Astrocyte of the hippocampus (primary cell): ENCODE measurements around the gene TANGO2.

Experiments used
- DNase-seq: peaks from one replicate; pipeline ENCODE4 v3.0.0; 2011; ENCODE audit warnings: low read depth, low spot score

Gene TANGO2, protein sequence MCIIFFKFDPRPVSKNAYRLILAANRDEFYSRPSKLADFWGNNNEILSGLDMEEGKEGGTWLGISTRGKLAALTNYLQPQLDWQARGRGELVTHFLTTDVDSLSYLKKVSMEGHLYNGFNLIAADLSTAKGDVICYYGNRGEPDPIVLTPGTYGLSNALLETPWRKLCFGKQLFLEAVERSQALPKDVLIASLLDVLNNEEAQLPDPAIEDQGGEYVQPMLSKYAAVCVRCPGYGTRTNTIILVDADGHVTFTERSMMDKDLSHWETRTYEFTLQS

DNA sequence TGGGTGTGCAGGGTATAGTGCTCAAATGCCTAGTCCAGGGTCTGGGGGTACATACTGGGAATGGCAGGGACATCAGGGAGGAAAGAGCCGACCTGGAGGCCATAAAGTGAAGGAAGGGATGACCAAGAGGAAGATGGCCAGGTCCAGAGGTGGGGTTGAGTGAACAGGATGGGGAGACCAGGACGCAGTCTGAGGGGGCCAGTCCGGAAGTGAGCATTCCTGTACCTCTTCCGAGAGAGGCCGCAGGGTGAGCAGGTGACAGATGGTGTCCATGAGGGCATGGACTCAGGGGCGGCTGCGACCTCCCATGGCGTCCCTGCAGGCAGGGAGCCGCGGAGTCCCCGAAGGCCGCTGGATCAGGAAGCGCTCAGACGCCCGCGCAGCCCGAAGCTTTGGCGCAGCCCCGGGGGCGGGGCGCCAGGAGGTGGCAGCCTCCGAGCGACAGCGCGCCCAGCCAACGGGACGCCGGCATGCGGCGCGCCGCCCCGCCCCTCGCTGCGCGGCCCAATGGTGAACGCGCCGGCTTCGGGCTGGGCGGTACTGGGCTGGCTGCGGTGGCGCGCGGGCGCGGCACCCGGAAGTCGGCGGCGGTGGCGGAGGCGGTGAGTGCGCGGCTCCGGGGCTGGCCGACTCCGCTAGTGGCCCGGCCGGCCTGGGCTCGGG is at the start of gene TANGO2:
Gene TANGO2 (plus strand): TSS at position 578 of the 663 bp plus-strand sequence. CDS start 15,689 bp downstream, outside the sequence.
- DNase-seq: peak; percentile 98

DNA sequence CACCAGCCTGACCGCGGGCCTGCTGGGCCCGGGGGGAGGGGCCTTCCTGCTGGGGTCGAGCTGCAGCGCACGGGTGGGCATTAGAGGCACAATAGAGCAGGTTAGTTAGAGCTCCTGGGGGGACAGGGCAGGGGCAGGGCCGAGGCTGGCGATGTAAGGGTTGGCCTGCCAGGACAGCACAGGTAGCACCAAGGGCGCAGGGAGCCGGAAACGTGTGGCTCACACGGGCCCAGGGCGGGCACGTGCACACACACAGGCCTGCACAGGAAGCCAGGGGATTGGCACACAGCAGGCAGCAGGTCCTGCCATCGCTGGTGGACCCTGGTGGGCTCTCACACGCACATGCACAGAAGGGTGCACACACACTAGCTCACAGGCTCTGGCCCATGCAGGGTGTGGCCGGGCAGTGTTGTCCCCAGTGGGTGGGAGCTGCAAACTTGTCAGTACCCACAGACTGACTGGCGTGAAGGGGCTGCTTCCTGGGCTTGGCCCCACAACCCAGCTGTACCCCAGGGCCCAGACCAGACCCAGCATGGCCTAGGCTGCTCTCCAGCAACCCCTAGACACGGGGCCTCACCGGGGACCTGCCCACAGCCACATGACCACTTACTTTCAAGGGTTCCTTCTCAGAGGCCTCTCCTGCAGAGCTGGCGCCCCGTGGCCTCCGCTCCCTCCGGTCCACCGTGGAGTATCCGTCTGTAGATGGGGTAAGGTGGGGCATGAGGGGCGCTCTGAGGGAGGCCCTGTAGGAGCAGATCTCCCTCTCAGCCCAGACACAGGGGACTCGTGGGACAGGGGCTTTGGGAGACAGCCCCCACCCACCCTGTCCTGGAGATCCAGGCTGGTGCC is 49.4 kb upstream of the TANGO2 start:
- DNase-seq: no peak

DNA sequence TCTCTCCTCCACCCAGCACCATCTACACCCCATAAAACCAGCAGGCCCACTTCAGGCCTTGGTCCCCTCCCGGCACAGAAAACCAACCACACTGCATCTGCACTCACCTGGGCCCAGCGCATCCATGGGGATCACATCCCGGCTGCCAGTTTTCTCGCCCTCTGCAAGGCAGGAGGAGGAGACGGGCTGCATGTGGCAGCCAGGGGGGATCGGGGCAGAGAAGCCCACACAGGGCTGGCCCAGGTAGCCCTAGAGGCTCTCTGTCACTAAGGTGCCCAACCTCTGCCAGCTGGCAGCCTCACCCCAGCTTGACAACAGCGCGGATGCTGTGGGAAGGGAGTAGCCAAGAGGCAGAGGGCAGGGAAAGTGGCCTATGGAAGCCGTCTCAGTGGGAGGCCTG is 48.7 kb upstream of the TANGO2 start:
- DNase-seq: no peak

DNA sequence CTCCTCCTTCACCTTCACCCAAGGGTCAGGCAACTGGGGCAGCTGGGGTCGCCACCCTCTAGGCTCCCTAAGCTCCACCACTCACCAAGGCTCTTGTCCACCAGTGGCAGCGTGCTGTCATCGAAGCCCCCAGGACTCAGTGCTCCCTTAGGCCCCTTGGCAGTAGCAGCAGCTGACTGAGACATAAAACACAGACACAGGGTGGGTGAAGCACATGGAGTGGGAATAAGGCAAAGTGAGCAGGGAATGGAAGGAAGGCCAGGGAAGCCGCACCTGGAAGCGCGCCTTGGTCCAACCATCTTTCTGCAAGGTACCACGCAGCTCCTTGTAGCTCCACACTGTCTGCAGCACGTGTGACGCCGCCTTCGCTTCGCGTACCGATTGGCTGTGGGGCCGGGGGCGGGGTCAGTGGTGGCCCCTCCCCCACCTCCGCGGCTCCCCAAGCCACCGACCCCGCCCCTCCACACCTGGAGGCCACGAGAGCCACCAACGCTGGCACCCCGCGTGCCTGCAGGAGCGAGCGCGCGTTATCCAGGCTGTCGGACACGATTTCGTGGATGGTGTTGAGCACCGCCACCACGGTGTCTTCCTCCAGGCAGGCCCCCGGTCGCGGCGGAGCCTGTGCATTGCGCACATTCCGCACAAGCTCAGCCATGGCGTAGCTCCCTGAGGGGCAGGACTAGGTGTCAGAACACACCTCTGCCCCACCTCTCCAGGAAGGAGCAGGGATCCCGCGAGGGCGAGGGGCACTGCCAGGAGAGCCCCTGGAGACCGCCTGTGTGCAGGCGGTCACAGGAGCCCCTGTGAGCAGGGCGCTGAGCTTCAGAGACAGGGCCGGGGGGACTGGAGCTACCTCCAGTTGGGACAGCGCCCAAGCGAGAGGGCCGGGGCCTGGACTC is 48.0 kb upstream of the TANGO2 start:
- DNase-seq: no peak

DNA sequence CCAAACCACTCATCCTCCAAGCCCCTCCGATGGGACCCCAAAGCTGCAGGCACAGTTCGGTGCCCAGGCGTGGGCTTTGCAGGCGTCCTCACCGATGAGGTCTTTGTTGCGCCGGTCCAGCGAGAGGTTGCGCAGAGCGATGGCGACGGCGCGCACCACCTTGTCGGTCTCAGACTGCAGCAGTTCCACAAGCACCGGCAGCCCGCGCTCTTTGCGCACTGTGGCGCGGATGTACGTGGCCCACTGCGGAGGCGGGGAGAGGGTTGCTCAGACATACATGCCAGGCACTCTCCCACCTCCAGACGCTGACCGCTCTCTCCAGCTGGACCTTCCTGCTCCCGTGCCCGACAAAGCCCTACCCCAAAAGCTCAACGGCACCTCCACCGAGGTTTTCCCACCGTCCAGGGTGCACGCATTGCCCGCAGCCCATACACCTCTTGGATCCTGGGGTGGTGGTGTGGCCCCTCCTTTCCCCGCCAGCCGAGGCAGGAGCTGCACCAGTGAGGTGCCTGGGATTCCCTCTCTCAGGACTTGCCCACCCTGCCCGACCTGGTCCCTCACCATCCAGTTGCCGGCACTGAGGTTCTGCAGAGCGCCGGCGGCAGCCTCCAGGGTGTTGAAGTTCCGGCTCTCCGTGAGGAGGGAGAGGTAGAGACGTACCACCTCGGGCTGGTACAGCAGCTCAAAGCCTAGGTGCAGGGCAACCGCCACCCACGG is 47.2 kb upstream of the TANGO2 start:
- DNase-seq: no peak

DNA sequence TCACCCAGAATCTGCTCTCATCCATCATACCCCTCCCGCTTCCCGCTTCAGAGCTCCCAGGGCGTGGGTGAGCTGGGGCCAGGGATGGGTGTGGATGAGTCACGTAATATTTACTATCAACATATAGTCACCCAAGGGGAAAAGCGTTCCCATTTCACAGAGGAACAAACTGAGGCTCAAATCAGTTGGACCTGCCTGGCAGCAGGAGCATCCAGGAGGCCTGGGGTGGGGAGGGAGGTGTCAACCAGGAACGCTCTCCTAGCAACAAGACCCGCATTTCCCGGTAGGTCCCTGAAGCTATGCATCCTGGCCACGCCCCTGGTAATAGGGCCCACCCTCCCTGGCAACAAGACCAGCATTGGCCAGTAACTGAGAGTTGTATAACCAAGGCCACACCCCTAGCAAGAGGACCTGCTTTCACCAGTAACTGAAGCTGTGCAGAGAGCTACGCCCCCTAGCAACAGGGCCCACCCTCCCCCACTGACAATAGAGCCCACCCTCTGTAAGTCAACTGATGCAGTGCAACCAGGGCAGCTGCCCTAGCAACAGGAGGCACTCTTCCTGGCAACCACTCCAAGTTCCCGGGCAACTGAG is 46.5 kb upstream of the TANGO2 start:
- DNase-seq: peak; percentile 78

DNA sequence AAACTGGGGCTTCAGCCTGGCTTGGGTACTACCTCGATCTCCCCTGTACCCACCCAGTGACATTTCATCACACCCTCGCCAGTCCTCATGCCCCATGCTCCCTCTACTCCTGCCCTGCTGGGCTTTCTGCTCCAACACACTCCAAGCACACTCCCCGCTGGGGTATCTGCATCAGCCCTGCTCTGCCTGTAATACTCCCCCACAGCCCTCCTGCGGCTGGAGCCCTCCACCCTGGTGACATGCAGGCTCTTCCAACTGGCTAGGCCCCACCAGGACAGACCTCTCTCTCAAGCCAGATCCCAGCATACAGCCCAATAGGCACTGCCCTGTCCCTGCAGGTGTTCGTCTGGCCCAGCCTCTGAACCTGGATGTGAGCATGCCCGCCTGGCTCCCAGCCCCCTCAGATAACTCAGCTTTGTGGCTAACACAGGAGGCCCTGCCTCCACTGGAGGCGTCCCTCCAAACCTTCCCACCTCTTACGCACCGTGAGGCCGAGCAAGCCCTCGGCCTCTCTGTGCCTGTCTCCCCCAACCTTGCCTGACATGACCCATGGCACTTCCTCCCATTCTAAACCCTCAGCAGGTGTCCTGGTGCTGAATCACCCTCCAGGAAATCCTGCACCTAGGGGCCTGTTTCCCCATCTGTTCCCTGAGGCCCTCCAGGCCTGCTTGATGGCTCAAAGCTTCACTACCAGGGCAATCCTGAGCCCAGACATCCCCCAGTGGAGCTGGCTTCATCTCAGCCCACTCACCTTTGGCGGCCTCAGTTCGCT is 45.8 kb upstream of the TANGO2 start:
- no peak for DNase-seq

DNA sequence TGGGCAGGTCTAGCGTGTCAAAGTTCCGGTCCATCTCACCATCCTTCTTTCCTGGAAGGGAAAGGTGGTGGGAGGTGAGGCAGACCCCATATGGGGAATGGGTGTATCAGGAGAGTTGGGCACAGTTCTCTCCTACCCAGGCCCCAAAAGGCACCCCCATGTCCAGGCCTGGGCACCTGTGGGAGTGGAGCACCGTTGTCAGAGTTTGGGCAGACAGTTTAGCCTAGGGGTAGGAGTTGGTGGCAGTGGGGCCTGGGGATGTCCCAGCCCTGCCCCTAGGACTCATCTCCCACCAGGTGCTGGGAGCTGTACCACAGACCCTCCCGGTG is 45.2 kb upstream of the TANGO2 start:
- DNase-seq: no peak

DNA sequence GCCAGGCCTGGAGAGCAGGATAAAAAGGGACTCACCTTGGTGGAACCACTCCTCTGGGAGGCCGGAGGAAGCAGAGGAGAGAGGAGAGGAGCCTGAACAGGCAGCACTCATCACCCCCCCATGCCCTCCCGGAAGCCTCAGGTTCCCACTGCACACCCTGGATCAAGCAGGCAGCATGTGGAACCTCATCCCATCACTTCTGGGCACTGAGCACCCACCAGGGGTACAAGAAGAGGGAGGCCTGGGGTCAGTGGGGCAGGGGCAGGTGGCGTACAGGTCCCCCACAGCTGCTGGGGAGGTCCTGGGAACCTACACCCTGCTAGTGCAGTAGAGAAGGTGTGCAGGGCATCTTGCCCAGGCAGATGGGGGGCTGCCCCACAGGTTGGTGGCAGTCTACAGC is 44.2 kb upstream of the TANGO2 start:
- DNase-seq: no peak

DNA sequence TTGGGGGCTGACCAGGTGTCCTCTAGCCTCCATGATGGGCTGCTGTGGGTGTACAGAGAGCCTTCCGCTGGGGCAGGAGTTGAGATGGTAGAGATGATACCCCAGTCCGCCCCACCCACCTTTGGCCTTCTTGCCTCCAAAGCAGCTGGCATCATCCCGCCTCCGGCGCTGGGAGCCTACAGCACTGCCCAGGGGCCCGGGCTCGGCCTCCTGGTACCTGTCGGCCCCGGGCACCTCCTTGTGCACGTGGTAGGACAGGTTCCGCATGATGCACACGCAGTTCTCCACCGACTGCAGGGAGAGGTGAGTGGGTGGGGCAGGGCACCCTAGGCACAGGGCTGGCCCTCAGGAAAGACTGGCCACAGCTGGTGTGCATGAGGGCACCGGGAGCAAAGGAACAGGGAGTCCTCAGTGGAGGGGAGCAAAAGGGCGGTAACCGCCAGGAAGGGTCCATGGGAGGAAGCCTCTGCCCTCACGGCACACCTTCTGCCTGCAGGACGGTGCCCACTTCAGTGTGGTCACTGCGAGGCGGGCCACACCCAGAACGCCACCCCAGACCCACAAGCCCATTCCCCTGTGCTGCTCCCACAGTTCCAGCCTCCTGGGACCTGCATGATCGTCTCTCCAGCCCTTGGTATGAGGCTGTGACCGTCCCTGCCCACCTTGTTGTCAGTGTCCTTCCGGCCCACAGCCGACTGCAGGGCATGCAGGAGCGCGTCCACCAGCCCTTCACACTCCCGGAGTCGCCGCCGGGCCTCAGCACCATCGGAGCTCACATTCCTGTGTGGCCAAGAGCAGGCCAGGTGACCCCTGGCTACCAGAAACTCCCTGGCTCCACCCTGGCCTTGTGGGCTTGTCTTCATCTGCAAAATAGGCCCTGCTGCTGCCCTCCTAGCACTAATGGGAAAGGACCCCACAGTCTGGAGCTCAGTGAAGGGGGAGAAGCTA is 43.3 kb upstream of the TANGO2 start:
- no peak for DNase-seq

DNA sequence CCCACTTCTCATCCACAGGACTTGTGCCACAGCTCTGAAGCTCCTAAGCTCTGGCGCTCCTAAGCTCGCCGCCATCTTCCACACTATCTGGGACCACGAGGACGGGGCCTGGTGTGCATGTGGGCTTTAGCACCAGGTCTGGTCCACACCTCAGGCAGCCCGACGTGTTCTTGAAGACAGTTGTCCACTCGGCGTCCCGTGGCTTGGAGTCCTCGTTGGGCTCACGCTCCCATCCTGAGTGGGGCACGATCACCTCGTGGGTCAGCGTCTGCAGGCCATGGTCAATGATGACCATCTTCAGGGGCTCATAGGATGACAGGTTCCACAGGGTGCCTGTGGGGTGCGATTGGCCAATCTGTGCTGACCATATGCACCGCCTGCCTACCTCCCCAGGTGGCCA is 42.2 kb upstream of the TANGO2 start:
- no peak for DNase-seq

DNA sequence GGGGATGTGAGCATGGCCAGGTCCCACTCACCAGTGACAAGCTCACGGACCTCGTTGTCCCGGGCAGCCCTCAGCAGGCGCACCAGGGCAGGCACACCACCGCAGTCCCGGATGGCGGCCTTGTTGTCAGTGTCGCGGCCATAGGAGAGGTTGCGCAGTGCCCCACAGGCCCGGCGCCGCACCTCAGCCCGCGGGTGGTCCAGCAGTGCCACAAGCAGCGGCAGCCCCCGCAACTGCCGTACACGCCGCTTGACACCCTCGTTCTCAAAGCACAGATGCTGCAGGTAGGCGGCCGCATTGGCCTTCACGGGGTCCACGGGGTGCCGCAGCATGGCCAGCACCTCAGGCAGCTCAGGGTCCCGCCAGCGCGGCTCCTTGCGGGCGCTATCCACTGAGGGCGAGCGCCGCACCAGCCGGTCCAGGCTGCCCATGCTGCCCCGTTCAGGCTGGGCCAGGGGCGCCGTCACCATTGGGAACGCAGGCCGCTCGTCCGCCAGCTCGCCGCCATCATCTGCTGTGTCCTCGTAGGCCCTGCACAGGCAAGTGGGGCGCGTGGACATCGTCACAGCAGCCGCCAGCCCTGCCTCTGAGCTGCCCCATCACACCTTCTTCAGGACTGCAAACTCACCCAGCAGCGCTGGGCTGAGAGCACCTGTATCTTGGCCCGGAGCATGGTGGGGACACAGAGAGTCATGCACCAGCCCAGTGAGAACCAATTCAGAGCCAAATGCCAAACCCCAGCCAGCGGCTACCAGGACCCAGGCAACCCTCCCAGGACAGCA is 41.0 kb upstream of the TANGO2 start:
- DNase-seq: no peak

DNA sequence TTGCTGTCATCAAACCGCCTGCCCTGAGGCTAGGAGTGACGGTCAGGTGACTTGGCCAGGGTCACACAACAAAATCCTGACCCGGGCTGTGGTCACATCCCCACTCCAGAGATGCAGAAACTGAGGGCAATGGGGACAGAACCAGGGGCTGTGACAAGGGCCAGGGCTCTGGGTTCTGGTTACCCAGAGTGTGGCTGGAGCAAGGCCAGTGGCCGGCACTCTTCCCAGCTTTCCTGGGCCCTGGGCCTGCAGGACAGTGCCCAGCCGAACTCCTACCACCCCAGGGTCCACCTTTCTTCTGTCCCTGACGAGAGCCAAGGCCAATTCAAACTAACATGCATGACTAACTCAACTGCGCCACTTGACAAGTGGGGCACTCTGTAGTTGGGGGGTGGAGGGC is 40.1 kb upstream of the TANGO2 start:
- DNase-seq: no peak

DNA sequence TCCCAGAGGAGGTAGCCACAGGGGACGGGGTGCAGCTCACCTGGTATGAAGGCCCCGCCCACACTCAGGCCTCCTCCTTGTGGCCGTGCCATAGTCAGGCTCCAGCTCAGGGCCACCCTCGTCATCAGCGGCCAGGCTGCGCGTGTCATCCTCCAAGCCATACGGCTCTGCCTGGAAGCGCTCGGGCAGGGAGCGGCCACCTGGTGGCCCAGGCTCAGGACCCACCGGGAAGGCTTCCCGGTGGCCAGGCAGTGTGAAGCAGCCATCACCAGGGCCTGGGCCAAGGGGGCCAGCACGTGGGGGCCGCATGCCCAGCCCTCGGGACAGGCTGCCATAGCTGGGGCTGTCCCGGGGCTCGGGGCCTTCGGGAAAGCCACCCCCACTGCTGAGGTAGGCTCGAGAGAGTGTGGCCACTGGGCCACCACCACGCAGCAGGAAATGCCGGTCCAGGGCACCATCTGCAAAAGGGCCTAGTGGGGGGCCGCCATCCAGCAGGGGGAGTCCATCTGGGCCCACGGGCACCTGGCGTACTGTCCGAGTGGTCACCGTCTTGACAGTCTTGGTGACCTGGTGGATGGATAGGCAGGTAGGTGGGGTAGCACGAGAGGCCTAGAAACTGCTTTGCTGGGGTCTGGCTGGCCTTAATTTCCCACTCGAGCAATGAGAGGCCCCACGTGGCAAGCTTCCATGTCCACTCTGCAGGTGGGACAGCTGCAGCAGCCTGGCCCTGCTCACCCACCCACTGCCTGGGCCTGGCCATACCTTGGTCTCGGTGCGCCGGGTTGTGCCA is 39.5 kb upstream of the TANGO2 start:
- no peak for DNase-seq

DNA sequence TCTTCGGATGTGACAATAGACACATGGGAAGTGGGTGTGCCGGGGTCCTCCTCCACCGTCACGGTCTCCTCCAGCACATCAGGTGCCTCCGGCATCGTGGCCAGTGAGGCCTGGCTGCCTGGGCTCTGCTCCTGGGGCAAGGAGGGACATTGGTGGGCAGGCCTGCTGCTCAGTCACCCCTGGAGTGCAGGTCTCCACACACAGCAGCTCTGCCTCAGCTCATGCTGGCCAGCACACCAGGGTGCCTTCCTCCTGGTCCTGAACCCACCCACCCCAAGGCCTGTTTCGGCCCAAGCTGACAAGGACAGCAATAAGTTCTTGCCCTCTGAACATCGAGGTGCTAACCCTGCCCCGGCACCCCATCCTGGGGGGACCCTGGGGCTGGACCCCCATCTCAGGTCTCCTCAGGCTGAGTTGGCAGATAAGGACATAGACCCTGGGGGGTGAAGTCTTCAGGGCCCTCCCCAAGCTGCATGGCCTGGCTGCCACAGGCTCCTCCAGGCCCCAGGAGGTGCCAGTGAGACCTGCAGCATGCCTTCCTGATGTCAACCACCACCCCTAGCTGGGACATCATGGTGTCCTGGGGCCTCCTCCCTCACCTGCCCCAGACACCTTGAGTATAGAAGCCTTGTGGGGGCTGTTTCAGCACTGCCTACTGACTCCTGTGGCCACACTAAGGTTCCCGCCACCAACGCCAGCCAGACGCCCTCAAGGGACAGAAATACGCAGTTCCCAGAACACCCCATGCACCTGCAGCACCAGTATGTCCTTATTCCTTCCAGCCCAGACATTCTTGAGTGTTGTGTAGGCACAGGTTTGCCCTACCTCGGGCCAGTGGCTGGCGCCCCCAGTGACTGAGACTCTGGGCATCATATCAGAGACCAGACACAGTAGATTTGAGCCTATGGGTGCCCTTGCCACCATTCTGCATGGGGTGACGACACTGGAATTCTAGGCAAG is 38.7 kb upstream of the TANGO2 start:
- no peak for DNase-seq

DNA sequence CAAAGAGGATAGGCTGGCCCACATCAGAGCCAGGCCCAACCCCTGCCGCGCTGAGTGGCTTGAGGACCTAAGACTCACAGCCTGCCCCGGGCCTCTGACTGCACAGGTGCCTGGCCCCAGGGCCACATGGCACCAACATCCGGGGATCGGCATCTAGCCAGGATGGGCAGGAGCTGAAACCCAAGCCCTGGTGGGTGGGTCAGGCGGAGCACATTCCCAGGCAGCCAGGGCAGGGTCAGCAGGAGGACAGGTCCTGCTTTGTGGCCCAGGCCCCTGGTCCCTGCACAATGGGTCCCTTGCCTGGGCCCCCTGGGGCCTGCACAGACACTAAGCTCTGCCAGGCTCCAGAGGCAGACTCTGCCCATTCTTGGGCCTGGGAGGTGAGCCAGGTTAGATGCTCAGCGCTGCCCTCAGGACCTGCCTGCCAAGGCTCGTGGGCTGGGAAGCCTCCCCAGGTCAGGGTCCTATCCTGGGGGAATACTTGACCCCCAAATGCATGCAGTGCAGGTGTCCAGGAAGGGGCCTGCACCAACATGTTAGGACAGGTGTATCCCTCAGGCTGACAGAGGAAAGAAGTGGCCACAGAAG is 37.8 kb upstream of the TANGO2 start:
- DNase-seq: no peak
